Glutamatergic neuron (in vitro differentiated cells): ENCODE measurements around the gene DLL1. TPM values are rescaled to one million over a fixed set of nuclear protein-coding genes. Genes with fewer than 3 reads are reported as not detected.

Experiments used
- DNase-seq: peaks from one replicate; pipeline ENCODE4 v3.0.0; 2022
- H3K27ac Mint-ChIP-seq: one replicate; pipeline ENCODE4 v1.8.0; 2020; ENCODE audit warnings: mild to moderate bottlenecking, mixed read lengths, inconsistent platforms; ENCODE audit not compliant: unreplicated experiment
- H3K27me3 Mint-ChIP-seq: one replicate; pipeline ENCODE4 v1.8.0; 2020; ENCODE audit warnings: mild to moderate bottlenecking, moderate library complexity, mixed read lengths, inconsistent platforms; ENCODE audit not compliant: unreplicated experiment
- H3K36me3 Mint-ChIP-seq: one replicate; pipeline ENCODE4 v1.8.0; 2020; ENCODE audit warnings: mild to moderate bottlenecking, mixed read lengths, inconsistent platforms; ENCODE audit not compliant: unreplicated experiment
- H3K4me1 Mint-ChIP-seq: one replicate; pipeline ENCODE4 v1.8.0; 2020; ENCODE audit warnings: mild to moderate bottlenecking, low read depth, mixed read lengths, inconsistent platforms; ENCODE audit not compliant: unreplicated experiment
- H3K4me3 Mint-ChIP-seq: one replicate; pipeline ENCODE4 v1.8.0; 2020; ENCODE audit warnings: mild to moderate bottlenecking, mixed read lengths, inconsistent platforms; ENCODE audit not compliant: unreplicated experiment
- H3K9me3 Mint-ChIP-seq: one replicate; pipeline ENCODE4 v1.8.0; 2020; ENCODE audit warnings: mild to moderate bottlenecking, moderate library complexity, mixed read lengths, inconsistent platforms; ENCODE audit not compliant: unreplicated experiment
- CTCF ChIP-seq: fragments of 200-600 bp; sonication (generic); IDR thresholded peaks from one replicate; pipeline ENCODE4 v1.5.0; 2021; ENCODE audit not compliant: partially characterized antibody, unreplicated experiment
- total RNA-seq: library from RNA; stranded (reverse); fragmentation: NEBNext Ultra II Directional; extraction: Animal tissue kit (Norgen Biotek cat#: 25700); gene quantifications from one replicate; pipeline ENCODE4 v1.2.1, GENCODE V29; 2021; ENCODE audit not compliant: unreplicated experiment

Gene DLL1
- total RNA-seq, 1 donor from 2014 or later = 34.3 TPM

- Mint-ChIP-seq H3K27ac (no peak overlapping the region), H3K27me3 (peaks cover 26% of the 10 kb centered on the region)
Measured at GRCh38 chr6:170298688-170299087, 7.8 kb upstream of the DLL1 start.

GRCh38 chr6:170297576-170298330 lies 6.9 kb upstream of the DLL1 start:
- H3K9me3 Mint-ChIP-seq = peaks cover 30% of the 10 kb centered on the region
- H3K36me3 Mint-ChIP-seq = peaks cover 27% of the 10 kb centered on the region
- DNase-seq = no peak
- H3K4me3 Mint-ChIP-seq = no peak overlapping the region
- TF ChIP-seq CTCF = no peak
- H3K4me1 Mint-ChIP-seq = peaks cover 21% of the 10 kb centered on the region
- no peak overlapping the region for H3K27ac Mint-ChIP-seq
- peaks cover 28% of the 10 kb centered on the region for H3K27me3 Mint-ChIP-seq

More at GRCh38 chr6:170298688-170299087, 7.8 kb upstream of the DLL1 start:
- DNase-seq = no peak
- no peak for TF ChIP-seq CTCF
- peaks cover 36% of the 10 kb centered on the region for H3K36me3 Mint-ChIP-seq
- H3K4me3 Mint-ChIP-seq = no peak overlapping the region
- H3K4me1 Mint-ChIP-seq = peaks cover 13% of the 10 kb centered on the region
- peaks cover 31% of the 10 kb centered on the region for H3K9me3 Mint-ChIP-seq

GRCh38 chr6:170296746-170297575 lies 6.1 kb upstream of the DLL1 start:
- Mint-ChIP-seq H3K4me3 (peak overlapping the region; percentile 64), H3K4me1 (peaks cover 28% of the 10 kb centered on the region), H3K36me3 (peaks cover 20% of the 10 kb centered on the region), H3K27me3 (peaks cover 32% of the 10 kb centered on the region), H3K9me3 (peaks cover 30% of the 10 kb centered on the region), H3K27ac (no peak overlapping the region)
- TF ChIP-seq CTCF = no peak
- peak; percentile 72 for DNase-seq

- Mint-ChIP-seq H3K4me1 (peaks cover 30% of the 10 kb centered on the region), H3K4me3 (no peak overlapping the region), H3K9me3 (peaks cover 26% of the 10 kb centered on the region), H3K36me3 (peaks cover 14% of the 10 kb centered on the region), H3K27me3 (peaks cover 32% of the 10 kb centered on the region), H3K27ac (no peak overlapping the region)
- DNase-seq = no peak
- TF ChIP-seq CTCF = no peak
Measured at GRCh38 chr6:170296423-170296745, 5.5 kb upstream of the DLL1 start.
